ENCODE data around the gene LIMA1. TPM values are rescaled to one million over a fixed set of nuclear protein-coding genes. Genes with fewer than 3 reads are reported as not detected.
A peak's percentile ranks its signal among the peaks of the same experiment; 100 is the strongest.

Gene LIMA1
- total and polyA plus RNA-seq, 2 of the 4 experiments (the other 2 are of a cell fraction): 126 to 163 TPM

DNA sequence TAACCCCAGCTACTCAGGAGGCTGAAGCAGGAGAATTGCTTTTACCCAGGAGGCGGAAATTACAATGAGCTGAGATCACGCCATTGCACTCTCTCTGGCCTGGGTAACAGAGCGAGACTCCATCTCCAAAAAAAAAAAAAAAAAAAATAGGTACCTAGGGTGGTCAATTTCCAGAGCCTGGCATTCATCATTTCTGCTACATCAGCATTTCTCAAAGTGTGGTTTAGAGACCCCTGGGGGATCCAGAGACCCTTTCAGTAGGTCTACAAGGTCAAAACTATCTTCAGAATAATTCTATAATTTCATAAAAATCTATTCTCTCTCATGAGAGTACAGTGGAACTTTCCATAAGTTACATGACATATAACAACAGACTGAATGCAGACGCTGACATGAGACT, 136.0 kb downstream of the LIMA1 start:
- no CpG with 5 or more reads among the region's 4 CpGs for WGBS, 2 experiments (ENCODE audit: extremely low coverage in 2 of 2, insufficient read length in 1 of 2)
- Histone ChIP-seq H3K4me3 (ENCODE audit: insufficient read depth, low read depth, low read length) (no peak overlapping the region), H4K5ac (ENCODE audit: low read depth, low read length) (no peak overlapping the region), H2BK120ac (ENCODE audit: low read depth, low read length) (no peak overlapping the region), H3K36me3 (ENCODE audit: control insufficient read depth, insufficient read depth, low read length) (peaks cover 7% of the 10 kb centered on the region), H3K27ac (ENCODE audit: insufficient read depth, low read length) (no peak overlapping the region), H3K79me1 (ENCODE audit: low read depth in 1 of 2, low read length in 2 of 2) (peaks cover 17 to 73% of the 10 kb centered on the region in 2 experiments), H2AFZ (replicated peaks; ENCODE audit: low read length, poor library complexity) (no peak overlapping the region), H4K20me1 (ENCODE audit: insufficient read depth, low read length) (peaks cover 17% of the 10 kb centered on the region; the same call in 1 of the 2 replicates), H3K56ac (ENCODE audit: extremely low read depth, insufficient read depth, low read length) (no peak overlapping the region), H3K9ac (ENCODE audit: low read depth, low read length) (no peak overlapping the region), H3K23ac (ENCODE audit: low read depth, low read length) (no peak overlapping the region), H3K9me3 (ENCODE audit: control insufficient read depth, insufficient read depth, low read length) (no peaks in the 10 kb centered on the region), H3K18ac (ENCODE audit: low read depth, low read length) (no peak overlapping the region), H2AK9ac (replicated peaks; ENCODE audit: low read depth, low read length, poor library complexity) (no peak overlapping the region), H3K27me3 (ENCODE audit: control insufficient read depth, insufficient read depth, low read length) (no peaks in the 10 kb centered on the region), H3K9me1 (ENCODE audit: insufficient read depth, low read length) (peaks cover 5% of the 10 kb centered on the region), H3K4ac (ENCODE audit: low read depth, low read length) (no peak overlapping the region), H4K91ac (ENCODE audit: insufficient read depth, low read depth, low read length) (no peak overlapping the region), H3K4me1 (ENCODE audit: control insufficient read depth, insufficient read depth, low read length) (peaks cover 3% of the 10 kb centered on the region; the same call in 1 of the 2 replicates), H2BK20ac (ENCODE audit: low read depth, low read length) (no peak overlapping the region), H2BK15ac (ENCODE audit: low read depth, low read length) (no peak overlapping the region), H3K14ac (replicated peaks; ENCODE audit: low read depth, low read length) (no peak overlapping the region), H3K4me2 (ENCODE audit: low read depth, low read length) (no peak overlapping the region), H2BK5ac (ENCODE audit: low read depth, low read length, poor library complexity, severe bottlenecking) (no peak overlapping the region), H4K8ac (ENCODE audit: low read depth in 2 of 2, low read length in 2 of 2) (no peak overlapping the region), H2AK5ac (ENCODE audit: low read depth, low read length) (no peak overlapping the region)
- no peak for ATAC-seq (ENCODE audit: low read depth)
- dilution Hi-C loops (cut with HindIII; ENCODE audit: low sequenced_read_pairs, unreplicated experiment) (no loop called here), intact Hi-C loops (cut with micrococcal nuclease) (no loop called here), in situ Hi-C loops (cut with MboI; ENCODE audit: low sequenced_read_pairs) (no loop called here)
- TF ChIP-seq CHD1 (IDR thresholded peaks at IDR 0.05; ENCODE audit: low read depth, low read length) (no peak), CTCF (conservative IDR thresholded peaks at IDR 0.05; ENCODE audit: low read depth, low read length) (no peak), RCOR1 (IDR thresholded peaks at IDR 0.05; ENCODE audit: insufficient replicate concordance, low read length) (no peak), MAFK (IDR thresholded peaks at IDR 0.05; ENCODE audit: low read depth, low read length) (peak; percentile 97), POLR2A (IDR thresholded peaks at IDR 0.05; ENCODE audit: low read depth, low read length) (no peak), NFE2L2 (IDR thresholded peaks at IDR 0.05; ENCODE audit: low read depth, low read length) (no peak)
- CTCF ChIA-PET: no interaction called here
- POLR2A ChIA-PET (ENCODE audit: unreplicated experiment): interaction anchor here (0.6 kb wide), 1 partner anchor 322 kb away, joined by 3 read pairs; no protein-coding TSS in a partner anchor
- BruUV-seq (replicated peaks): no TSS peak
- DNase-seq: no peak

Data from IMR-90 (cell line).